ENCODE results near the gene DPYD.
A peak's percentile ranks its signal among the peaks of the same experiment; 100 is the strongest.

Gene DPYD

GRCh38 chr1:97781762-97782337 is 139.0 kb downstream of the DPYD start:
- Histone ChIP-seq H3F3A (ENCODE audit: low read depth) (no peaks in the 10 kb centered on the region), H3K79me2 (ENCODE audit: insufficient read depth, low read length) (peaks cover 3% of the 10 kb centered on the region; the same call in 1 of the 2 replicates), H2AFZ (ENCODE audit: low read length) (no peak overlapping the region), H3K36me3 (ENCODE audit: insufficient read depth, low read length) (no peaks in the 10 kb centered on the region), H3K4me2 (ENCODE audit: low read depth, low read length, poor library complexity, severe bottlenecking) (no peak overlapping the region), H3K9me3 (ENCODE audit: insufficient read depth, low read depth, low read length) (no peaks in the 10 kb centered on the region), H3K9ac (ENCODE audit: low read depth, low read length, poor library complexity, severe bottlenecking) (no peak overlapping the region), H4K20me1 (ENCODE audit: insufficient read depth, low read length, poor library complexity, severe bottlenecking) (no peaks in the 10 kb centered on the region), H3K4me3 (ENCODE audit: low read length, poor library complexity, severe bottlenecking) (no peak overlapping the region), H3K4me1 (ENCODE audit: insufficient read depth, low read length, poor library complexity, severe bottlenecking) (peaks cover 12% of the 10 kb centered on the region), H3K9me2 (replicated peaks; ENCODE audit: low read depth, low read length) (no peaks in the 10 kb centered on the region), H3K27me3 (ENCODE audit: insufficient read depth, low read length, poor library complexity, severe bottlenecking) (no peaks in the 10 kb centered on the region)
- no peak for TF ChIP-seq CTCF (conservative IDR thresholded peaks at IDR 0.05; ENCODE audit: low read length)
- no peak for TF ChIP-seq EZH2phosphoT487 (IDR thresholded peaks at IDR 0.05; ENCODE audit: borderline replicate concordance)

- Histone ChIP-seq H3K4me3 (ENCODE audit: low read length, poor library complexity, severe bottlenecking) (no peak overlapping the region), H3F3A (ENCODE audit: low read depth) (no peaks in the 10 kb centered on the region), H2AFZ (ENCODE audit: low read length) (no peak overlapping the region), H3K79me2 (ENCODE audit: insufficient read depth, low read length) (peaks cover 3% of the 10 kb centered on the region; the same call in 1 of the 2 replicates), H3K27me3 (ENCODE audit: insufficient read depth, low read length, poor library complexity, severe bottlenecking) (no peaks in the 10 kb centered on the region), H3K36me3 (ENCODE audit: insufficient read depth, low read length) (no peaks in the 10 kb centered on the region), H3K4me1 (ENCODE audit: insufficient read depth, low read length, poor library complexity, severe bottlenecking) (peaks cover 18% of the 10 kb centered on the region), H3K9me2 (replicated peaks; ENCODE audit: low read depth, low read length) (no peaks in the 10 kb centered on the region), H4K20me1 (ENCODE audit: insufficient read depth, low read length, poor library complexity, severe bottlenecking) (no peaks in the 10 kb centered on the region), H3K4me2 (ENCODE audit: low read depth, low read length, poor library complexity, severe bottlenecking) (no peak overlapping the region), H3K9ac (ENCODE audit: low read depth, low read length, poor library complexity, severe bottlenecking) (no peak overlapping the region), H3K9me3 (ENCODE audit: insufficient read depth, low read depth, low read length) (no peaks in the 10 kb centered on the region)
- no peak for TF ChIP-seq CTCF (conservative IDR thresholded peaks at IDR 0.05; ENCODE audit: low read length)
These were observed 139.9 kb downstream of the DPYD start for GRCh38 chr1:97780884-97781283.

DNA sequence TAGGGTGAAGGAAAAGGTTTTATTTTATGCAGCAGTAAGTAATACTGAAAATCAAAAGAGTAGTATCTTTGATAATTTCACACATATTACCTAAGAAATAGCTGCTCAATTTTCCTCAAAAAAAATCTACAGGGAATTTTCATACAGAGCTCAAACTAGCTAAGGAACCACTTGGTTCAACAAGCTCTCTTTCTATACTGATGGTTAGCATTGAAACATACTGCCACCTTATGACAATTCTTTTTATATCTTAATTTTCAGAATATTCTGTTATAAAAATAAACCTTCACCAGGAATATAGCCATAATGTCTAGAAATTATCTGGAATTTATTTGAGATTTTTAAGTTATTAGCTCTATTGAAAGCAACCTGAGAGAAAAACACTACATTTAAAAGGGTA is 142.1 kb downstream of the DPYD start:
- Histone ChIP-seq H3K9me3 (ENCODE audit: insufficient read depth, low read depth, low read length) (peaks cover 5% of the 10 kb centered on the region; the same call in 1 of the 2 replicates), H3K9ac (ENCODE audit: low read depth, low read length, poor library complexity, severe bottlenecking) (no peak overlapping the region), H3F3A (ENCODE audit: low read depth) (no peaks in the 10 kb centered on the region), H4K20me1 (ENCODE audit: insufficient read depth, low read length, poor library complexity, severe bottlenecking) (no peaks in the 10 kb centered on the region), H3K9me2 (replicated peaks; ENCODE audit: low read depth, low read length) (no peaks in the 10 kb centered on the region), H3K27me3 (ENCODE audit: insufficient read depth, low read length, poor library complexity, severe bottlenecking) (no peaks in the 10 kb centered on the region), H2AFZ (ENCODE audit: low read length) (no peak overlapping the region), H3K4me3 (ENCODE audit: low read length, poor library complexity, severe bottlenecking) (no peak overlapping the region), H3K36me3 (ENCODE audit: insufficient read depth, low read length) (peaks cover 6% of the 10 kb centered on the region; the same call in 1 of the 2 replicates), H3K79me2 (ENCODE audit: insufficient read depth, low read length) (peaks cover 3% of the 10 kb centered on the region; the same call in 1 of the 2 replicates), H3K4me1 (ENCODE audit: insufficient read depth, low read length, poor library complexity, severe bottlenecking) (peaks cover 18% of the 10 kb centered on the region), H3K4me2 (ENCODE audit: low read depth, low read length, poor library complexity, severe bottlenecking) (no peak overlapping the region)
- TF ChIP-seq EZH2phosphoT487 (IDR thresholded peaks at IDR 0.05; ENCODE audit: borderline replicate concordance) (no peak), CTCF (conservative IDR thresholded peaks at IDR 0.05; ENCODE audit: low read length) (peak; percentile 56)

Measured in Loucy (cell line).